Endothelial cell (in vitro differentiated cells): ENCODE results near the gene PPFIA4. TPM values are rescaled to one million over a fixed set of nuclear protein-coding genes. Genes with fewer than 3 reads are reported as not detected.

Source experiments
- DNase-seq: peaks from one replicate; pipeline ENCODE4 v3.0.0; 2021; ENCODE audit warnings: low spot score
- H3K27ac Mint-ChIP-seq: one replicate; pipeline ENCODE4 v1.8.0; 2021; ENCODE audit warnings: mixed read lengths, inconsistent platforms; ENCODE audit not compliant: unreplicated experiment
- H3K27me3 Mint-ChIP-seq: one replicate; pipeline ENCODE4 v1.8.0; 2021; ENCODE audit warnings: mild to moderate bottlenecking, moderate library complexity, mixed read lengths, inconsistent platforms; ENCODE audit not compliant: unreplicated experiment
- H3K36me3 Mint-ChIP-seq: one replicate; pipeline ENCODE4 v1.8.0; 2021; ENCODE audit warnings: mild to moderate bottlenecking, low read depth, mixed read lengths, inconsistent platforms; ENCODE audit not compliant: unreplicated experiment
- H3K4me1 Mint-ChIP-seq: one replicate; pipeline ENCODE4 v1.8.0; 2021; ENCODE audit warnings: mild to moderate bottlenecking, mixed read lengths, inconsistent platforms; ENCODE audit not compliant: unreplicated experiment
- H3K4me3 Mint-ChIP-seq: one replicate; pipeline ENCODE4 v1.8.0; 2021; ENCODE audit warnings: mild to moderate bottlenecking, mixed read lengths, inconsistent platforms; ENCODE audit not compliant: unreplicated experiment
- H3K9me3 Mint-ChIP-seq: one replicate; pipeline ENCODE4 v1.8.0; 2021; ENCODE audit warnings: mixed read lengths, inconsistent platforms; ENCODE audit not compliant: unreplicated experiment
- CTCF ChIP-seq: fragments of 200-600 bp; sonication (generic); IDR thresholded peaks from one replicate; pipeline ENCODE4 v1.5.0; 2021; ENCODE audit warnings: antibody characterized with exemption; ENCODE audit not compliant: unreplicated experiment
- total RNA-seq: library from RNA; stranded (reverse); fragmentation: NEBNext Ultra II Directional; extraction: Animal tissue kit (Norgen Biotek cat#: 25700); gene quantifications from one replicate; pipeline ENCODE4 v1.2.1, GENCODE V29; 2021; ENCODE audit not compliant: unreplicated experiment

The PPFIA4 gene
- total RNA-seq, 1 donor from 2014 or later, result 4.0 TPM

GRCh38 chr1:203060115-203060514 is 33.8 kb downstream of the PPFIA4 start:
- peaks cover 15% of the 10 kb centered on the region for H3K4me1 Mint-ChIP-seq
- H3K9me3 Mint-ChIP-seq, result no peaks in the 10 kb centered on the region
- no peaks in the 10 kb centered on the region for H3K27me3 Mint-ChIP-seq
- H3K27ac Mint-ChIP-seq, result no peak overlapping the region
- no peak for TF ChIP-seq CTCF
- no peak overlapping the region for H3K4me3 Mint-ChIP-seq
- no peak for DNase-seq
- peaks cover 4% of the 10 kb centered on the region for H3K36me3 Mint-ChIP-seq

GRCh38 chr1:203063287-203063686 is 37.0 kb downstream of the PPFIA4 start:
- Mint-ChIP-seq H3K4me3 (no peak overlapping the region), H3K36me3 (peaks cover 3% of the 10 kb centered on the region), H3K27me3 (peaks cover 4% of the 10 kb centered on the region), H3K27ac (no peak overlapping the region), H3K4me1 (peaks cover 8% of the 10 kb centered on the region), H3K9me3 (no peaks in the 10 kb centered on the region)
- DNase-seq, result no peak
- no peak for TF ChIP-seq CTCF

GRCh38 chr1:203065191-203065590 is 38.9 kb downstream of the PPFIA4 start:
- Mint-ChIP-seq H3K27ac (no peak overlapping the region), H3K4me3 (no peak overlapping the region), H3K9me3 (no peaks in the 10 kb centered on the region), H3K36me3 (peaks cover 3% of the 10 kb centered on the region), H3K4me1 (peaks cover 19% of the 10 kb centered on the region), H3K27me3 (peaks cover 6% of the 10 kb centered on the region)
- DNase-seq, result no peak
- TF ChIP-seq CTCF, result no peak

GRCh38 chr1:203065986-203066385 is 39.7 kb downstream of the PPFIA4 start:
- peaks cover 19% of the 10 kb centered on the region for H3K4me1 Mint-ChIP-seq
- H3K36me3 Mint-ChIP-seq, result peaks cover 3% of the 10 kb centered on the region
- no peak for TF ChIP-seq CTCF
- no peak overlapping the region for H3K4me3 Mint-ChIP-seq
- no peak overlapping the region for H3K27ac Mint-ChIP-seq
- DNase-seq, result no peak
- no peaks in the 10 kb centered on the region for H3K9me3 Mint-ChIP-seq
- H3K27me3 Mint-ChIP-seq, result peaks cover 7% of the 10 kb centered on the region

- H3K27me3 Mint-ChIP-seq, result peaks cover 7% of the 10 kb centered on the region
- TF ChIP-seq CTCF, result no peak
- peak overlapping the region; percentile 27 for H3K4me3 Mint-ChIP-seq
- no peaks in the 10 kb centered on the region for H3K9me3 Mint-ChIP-seq
- H3K36me3 Mint-ChIP-seq, result peaks cover 9% of the 10 kb centered on the region
- H3K27ac Mint-ChIP-seq, result no peak overlapping the region
- H3K4me1 Mint-ChIP-seq, result peaks cover 22% of the 10 kb centered on the region
- no peak for DNase-seq
These were observed 40.7 kb downstream of the PPFIA4 start for GRCh38 chr1:203066965-203067364.
